Endodermal cell (in vitro differentiated cells): ENCODE measurements around the gene CUL2. TPM values are rescaled to one million over a fixed set of nuclear protein-coding genes. Genes with fewer than 3 reads are reported as not detected.
A peak's percentile ranks its signal among the peaks of the same experiment; 100 is the strongest.

ENCODE experiments used
- DNase-seq: peaks from one replicate; pipeline ENCODE4 v3.0.0-alpha.2; 2017
- H3K27ac ChIP-seq: 2 replicates; pipeline ENCODE4 v1.5.1; 2013; ENCODE audit warnings: mild to moderate bottlenecking, low read depth, low read length, moderate library complexity
- H3K27me3 ChIP-seq: 2 replicates; pipeline ENCODE4 v1.6.1; 2013; ENCODE audit warnings: mild to moderate bottlenecking, low read length, moderate library complexity; ENCODE audit not compliant: insufficient read depth, control insufficient read depth, poor library complexity, severe bottlenecking
- H3K36me3 ChIP-seq: 2 replicates; pipeline ENCODE4 v1.7.0; 2013; ENCODE audit warnings: mild to moderate bottlenecking, low read length, moderate library complexity; ENCODE audit not compliant: control insufficient read depth, insufficient read depth
- H3K4me1 ChIP-seq: one replicate; pipeline ENCODE4 v1.7.0; 2013; ENCODE audit warnings: low read length; ENCODE audit not compliant: control insufficient read depth, insufficient read depth
- H3K4me3 ChIP-seq: 2 replicates; pipeline ENCODE4 v1.5.1; 2013; ENCODE audit warnings: mild to moderate bottlenecking, low read length, moderate library complexity
- H3K9ac ChIP-seq: 2 replicates; pipeline ENCODE4 v1.6.1; 2013; ENCODE audit warnings: mild to moderate bottlenecking, low read length, moderate library complexity; ENCODE audit not compliant: poor library complexity, severe bottlenecking; ENCODE audit errors: extremely low read depth
- H3K9me3 ChIP-seq: 2 replicates; pipeline ENCODE4 v1.6.1; 2013; ENCODE audit warnings: mild to moderate bottlenecking, low read length, moderate library complexity; ENCODE audit not compliant: control insufficient read depth
- H3K27ac Mint-ChIP-seq: 2 replicates; pipeline ENCODE4 v1.8.0; 2020; ENCODE audit warnings: mixed read lengths
- H3K27me3 Mint-ChIP-seq: 2 replicates; pipeline ENCODE4 v1.8.0; 2021; ENCODE audit warnings: mild to moderate bottlenecking, mixed read lengths; ENCODE audit not compliant: insufficient read depth
- H3K36me3 Mint-ChIP-seq: 2 replicates; pipeline ENCODE4 v1.8.0; 2020; ENCODE audit warnings: low read depth, mixed read lengths
- H3K4me1 Mint-ChIP-seq: 2 replicates; pipeline ENCODE4 v1.8.0; 2020; ENCODE audit warnings: mixed read lengths
- H3K4me3 Mint-ChIP-seq: 2 replicates; pipeline ENCODE4 v1.8.0; 2020; ENCODE audit warnings: mild to moderate bottlenecking, moderate library complexity, mixed read lengths
- H3K9me3 Mint-ChIP-seq: 2 replicates; pipeline ENCODE4 v1.8.0; 2020; ENCODE audit warnings: mild to moderate bottlenecking, mixed read lengths
- CTCF ChIP-seq: fragments of 200-600 bp; sonication (generic); conservative IDR thresholded peaks from 2 replicates; pipeline ENCODE4 v1.5.0; 2021; ENCODE audit warnings: antibody characterized with exemption, mild to moderate bottlenecking
- whole genome bisulfite sequencing, 2 experiments: methylation state at CpG; one replicate each; pipeline versions ENCODE4 v1.1.5 to v1.1.7; 2013; ENCODE audit warnings: missing lambda C conversion rate in 2 of 2, mixed read lengths in 1 of 2; ENCODE audit not compliant: insufficient coverage in 1 of 2, insufficient read length in 1 of 2; 5-methylcytosine and 5-hydroxymethylcytosine counted together
- total RNA-seq, 2 donors: library from RNA; stranded (reverse); fragmentation: NEBNext Ultra II Directional in 1 of 2; extraction: Animal tissue kit (Norgen Biotek cat#: 25700) in 1 of 2; gene quantifications; 2 replicates in 1 of 2; 3 replicates in 1 of 2; pipeline ENCODE4 v1.2.1, GENCODE V29; 2021

Gene CUL2
- total RNA-seq, 2 donors from 2014 or later: 39.2 to 41.5 TPM

- peaks cover 2% of the 10 kb centered on the region for H3K4me1 Mint-ChIP-seq
- peaks cover 16% of the 10 kb centered on the region for H3K9me3 Mint-ChIP-seq
- no peak for DNase-seq
- no peak overlapping the region for H3K27ac ChIP-seq
- no peaks in the 10 kb centered on the region for H3K36me3 ChIP-seq
- H3K36me3 Mint-ChIP-seq: no peaks in the 10 kb centered on the region
- H3K27me3 ChIP-seq: no peaks in the 10 kb centered on the region
- no peak overlapping the region for H3K4me3 Mint-ChIP-seq
- no peak overlapping the region for H3K27ac Mint-ChIP-seq
- H3K9ac ChIP-seq: no peak overlapping the region
- H3K27me3 Mint-ChIP-seq: no peaks in the 10 kb centered on the region
- 91 to 97% methylated on average over 6 to 8 of the region's 8 CpGs for WGBS, 2 experiments
- no peak for TF ChIP-seq CTCF
- H3K4me1 ChIP-seq: no peaks in the 10 kb centered on the region
- peaks cover 12% of the 10 kb centered on the region for H3K9me3 ChIP-seq
- no peak overlapping the region for H3K4me3 ChIP-seq
Measured at GRCh38 chr10:34988397-34989067, 101.6 kb downstream of the CUL2 start.

GRCh38 chr10:34985823-34986222 is 104.3 kb downstream of the CUL2 start:
- DNase-seq: peak; percentile 72
- Histone ChIP-seq H3K27me3 (no peaks in the 10 kb centered on the region), H3K27ac (no peak overlapping the region), H3K36me3 (no peaks in the 10 kb centered on the region), H3K4me1 (no peaks in the 10 kb centered on the region), H3K9ac (no peak overlapping the region), H3K4me3 (no peak overlapping the region), H3K9me3 (peaks cover 12% of the 10 kb centered on the region)
- 72 to 74% methylated on average over 2 of the region's 2 CpGs for WGBS, 2 experiments
- TF ChIP-seq CTCF: peak; percentile 73
- no peak overlapping the region for H3K27ac Mint-ChIP-seq
- H3K9me3 Mint-ChIP-seq: peaks cover 18% of the 10 kb centered on the region
- H3K27me3 Mint-ChIP-seq: no peaks in the 10 kb centered on the region
- H3K4me3 Mint-ChIP-seq: no peak overlapping the region
- peaks cover 4% of the 10 kb centered on the region for H3K4me1 Mint-ChIP-seq
- no peaks in the 10 kb centered on the region for H3K36me3 Mint-ChIP-seq

GRCh38 chr10:34985146-34985545 is 105.0 kb downstream of the CUL2 start:
- H3K27ac ChIP-seq: no peak overlapping the region
- Mint-ChIP-seq H3K9me3 (peaks cover 18% of the 10 kb centered on the region), H3K4me3 (no peak overlapping the region), H3K27ac (no peak overlapping the region), H3K27me3 (no peaks in the 10 kb centered on the region), H3K4me1 (peaks cover 4% of the 10 kb centered on the region), H3K36me3 (no peaks in the 10 kb centered on the region)
- WGBS, 2 experiments: 91% methylated on average over 2 of the region's 2 CpGs; no CpG with 5 or more reads in 1 of the 2 experiments
- no peak for DNase-seq
- TF ChIP-seq CTCF: no peak
- H3K9me3 ChIP-seq: peaks cover 12% of the 10 kb centered on the region
- H3K4me3 ChIP-seq: no peak overlapping the region
- H3K9ac ChIP-seq: no peak overlapping the region
- H3K4me1 ChIP-seq: no peaks in the 10 kb centered on the region
- no peaks in the 10 kb centered on the region for H3K36me3 ChIP-seq
- no peaks in the 10 kb centered on the region for H3K27me3 ChIP-seq
